ENCODE data around the gene BOD1L1.

Gene BOD1L1

DNA sequence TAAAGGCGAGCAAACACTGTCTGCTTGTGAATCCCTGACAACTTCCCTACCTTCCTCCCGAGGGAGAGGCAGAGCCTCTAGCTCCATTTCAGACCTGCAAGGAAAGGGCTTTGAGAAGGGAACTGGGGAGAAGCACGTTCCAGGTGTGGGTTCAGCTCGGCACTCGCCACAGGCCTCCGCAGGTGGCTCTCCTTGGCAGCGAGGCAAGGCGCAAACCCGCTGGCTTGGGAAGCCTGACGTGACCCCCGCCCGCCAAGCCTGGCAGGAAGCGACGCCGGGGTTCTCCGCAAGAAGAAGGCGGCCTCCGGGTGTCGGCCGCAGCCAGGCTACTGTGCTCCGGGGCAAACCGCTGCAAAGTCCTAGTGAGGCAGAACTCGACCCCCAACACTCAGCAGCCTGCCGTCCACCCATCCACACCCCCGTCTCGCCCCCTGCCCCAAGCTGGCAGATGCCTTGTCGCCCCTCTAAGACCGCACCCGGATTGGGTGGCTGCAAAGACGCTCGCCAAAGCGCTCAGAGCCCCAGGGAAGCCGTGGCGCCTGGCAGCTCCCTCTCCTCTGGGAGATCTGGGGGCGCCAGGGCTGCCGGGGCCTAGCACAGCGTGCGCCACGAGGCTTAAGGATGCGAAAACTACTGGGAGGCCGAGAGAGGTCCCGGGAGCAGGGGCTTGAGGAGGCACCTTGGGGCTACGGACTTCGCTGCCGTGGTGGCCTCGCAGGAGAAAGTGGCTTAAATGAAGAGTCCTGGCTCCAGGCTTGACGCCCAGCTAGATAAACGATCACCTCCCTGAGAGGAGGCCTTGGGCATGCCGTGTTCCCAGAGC, 105.0 kb downstream of the BOD1L1 start:
- DNase-seq = no peak

DNA sequence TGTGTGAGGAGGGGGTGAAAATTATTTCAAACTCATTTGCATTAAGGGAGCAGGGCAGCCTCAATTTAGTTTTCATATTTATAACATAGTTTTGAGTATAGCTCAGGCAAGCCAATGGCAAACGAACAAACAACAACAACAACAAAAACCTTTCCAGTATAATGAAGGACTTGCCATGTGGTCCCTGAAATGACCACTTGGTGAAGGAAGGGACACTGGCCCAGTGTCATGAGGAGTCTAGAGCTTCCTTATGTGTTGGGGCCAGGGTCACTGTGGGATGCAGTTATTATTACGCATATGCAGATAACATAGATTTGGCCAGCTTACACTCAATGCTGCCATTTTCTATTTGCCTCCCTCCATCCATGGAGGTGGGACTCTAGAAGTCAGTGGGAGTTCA, 106.5 kb downstream of the BOD1L1 start:
- no peak for DNase-seq

Measured in activated CD4-positive, alpha-beta T cell treated with anti-CD3 and anti-CD28 coated beads, Interleukin-2, amount 50 U/mL, for 48 hours (primary cell).